Activated gamma-delta T cell treated with Interleukin-2 at 50 U/mL for 16 hours (primary cell): ENCODE data around the gene VEZF1.
A peak's percentile ranks its signal among the peaks of the same experiment; 100 is the strongest.

Source experiments
- DNase-seq: peaks from one replicate; pipeline ENCODE4 v3.0.0-alpha.2; 2020

VEZF1 gene

GRCh38 chr17:57987581-57988300 lies at the start of gene VEZF1:
TSS of gene VEZF1 (minus strand) at chr17:57988254. CDS start at chr17:57988111, 143 bp downstream.
- DNase-seq, result peak; percentile 77

- DNase-seq, result no peak
These were observed 44.8 kb upstream of the VEZF1 start for GRCh38 chr17:58032691-58033415.

GRCh38 chr17:58028578-58028977 lies 40.5 kb upstream of the VEZF1 start:
- DNase-seq, result no peak

- no peak for DNase-seq
These were observed 32.3 kb upstream of the VEZF1 start for GRCh38 chr17:58020401-58020800.

- no peak for DNase-seq
These were observed 31.5 kb upstream of the VEZF1 start for GRCh38 chr17:58019521-58019920.

- no peak for DNase-seq
These were observed 31.0 kb upstream of the VEZF1 start for GRCh38 chr17:58019039-58019438.

GRCh38 chr17:58010067-58010799 lies 22.2 kb upstream of the VEZF1 start:
- no peak for DNase-seq

GRCh38 chr17:58007781-58008706 lies 20.0 kb upstream of the VEZF1 start:
- no peak for DNase-seq

- peak; percentile 97 for DNase-seq
These were observed 19.1 kb upstream of the VEZF1 start, which contains the start of gene SRSF1 for GRCh38 chr17:58006924-58007780. TSS of gene SRSF1 (minus strand) at chr17:58007246. CDS start at chr17:58007137, 109 bp downstream.

- DNase-seq, result peak; percentile 42
These were observed 18.5 kb upstream of the VEZF1 start for GRCh38 chr17:58006560-58006923.

GRCh38 chr17:58005728-58006559 lies 17.9 kb upstream of the VEZF1 start:
- DNase-seq, result no peak

- no peak for DNase-seq
These were observed 17.1 kb upstream of the VEZF1 start for GRCh38 chr17:58005031-58005727.

- DNase-seq, result no peak
These were observed 16.0 kb upstream of the VEZF1 start for GRCh38 chr17:58004060-58004459.

- DNase-seq, result no peak
These were observed 14.9 kb upstream of the VEZF1 start for GRCh38 chr17:58002973-58003372.

GRCh38 chr17:58002154-58002948 lies 14.3 kb upstream of the VEZF1 start:
- DNase-seq, result no peak

GRCh38 chr17:58001461-58002124 lies 13.5 kb upstream of the VEZF1 start:
- DNase-seq, result no peak

GRCh38 chr17:57999496-58000017 lies 11.5 kb upstream of the VEZF1 start:
- no peak for DNase-seq

GRCh38 chr17:57999010-57999495 lies 11.0 kb upstream of the VEZF1 start:
- no peak for DNase-seq
